ENCODE data around the gene XPR1.

- no peak for TF ChIP-seq CTCF (IDR thresholded peaks at IDR 0.05)
- no peak for TF ChIP-seq EZH2 (IDR thresholded peaks at IDR 0.05; ENCODE audit: borderline replicate concordance, insufficient read depth, low read depth, low read length, poor library complexity, severe bottlenecking)
These were observed 28.0 kb upstream of the XPR1 start for GRCh38 chr1:180603850-180604226.

All from B cell (primary cell).